ENCODE results near the gene TALDO1. TPM values are rescaled to one million over a fixed set of nuclear protein-coding genes. Genes with fewer than 3 reads are reported as not detected.

The TALDO1 gene
- total and polyA plus RNA-seq, 10 of the 15 experiments (the other 5 are each of a cell fraction or from before 2014, with no cell fraction given), result 121 to 302 (median 182) TPM

DNA sequence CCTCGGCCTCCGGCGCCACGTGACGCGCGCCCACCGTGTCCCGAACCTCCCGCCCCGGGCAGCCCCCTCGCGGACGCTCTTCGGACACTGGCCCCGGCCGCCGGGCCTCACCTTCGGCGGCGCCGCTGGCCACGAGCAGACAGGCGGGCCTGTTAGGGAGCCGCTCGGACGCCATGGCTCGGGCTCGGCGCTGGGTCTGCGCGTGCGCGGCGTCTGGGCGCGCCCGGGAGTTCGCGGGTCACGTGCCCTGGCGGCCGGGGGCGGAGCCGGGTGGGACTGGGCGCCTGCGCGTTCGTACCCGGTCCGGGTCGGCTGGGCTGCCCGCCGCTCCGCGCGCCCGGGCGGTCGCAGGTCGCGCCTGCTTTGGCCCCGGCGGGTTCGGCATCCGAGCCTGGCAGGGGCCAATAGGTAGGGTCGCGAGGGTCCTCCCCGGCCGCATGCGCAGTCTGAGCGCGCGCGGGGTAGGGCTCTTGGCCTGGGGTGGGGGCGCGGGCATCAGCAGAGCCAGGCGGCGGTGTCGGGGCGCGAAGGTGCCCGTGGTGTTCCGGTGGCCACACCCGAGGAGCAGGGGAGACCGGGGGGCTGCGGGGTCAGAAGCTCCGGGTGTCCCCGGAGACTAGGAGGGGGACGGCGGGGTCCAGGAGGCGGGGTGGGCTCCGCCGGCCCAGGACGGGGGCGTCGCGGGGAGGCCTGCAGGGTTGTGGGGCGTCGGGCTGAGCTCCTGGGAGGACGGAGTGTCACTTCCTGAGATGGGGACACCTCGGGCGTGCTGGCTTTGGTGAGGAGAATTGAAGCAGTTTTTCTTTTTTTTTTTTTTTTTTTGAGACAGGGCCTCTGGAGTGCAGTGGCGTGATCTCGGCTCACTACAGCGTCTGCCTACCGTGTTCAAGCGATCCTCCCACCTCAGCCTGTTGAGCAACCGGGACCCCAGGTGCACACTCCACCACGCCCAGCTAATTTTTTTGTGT is 30.3 kb downstream of the TALDO1 start, which contains the start of gene GATD1 (continued):
- no peak for TF ChIP-seq REST (IDR thresholded peaks at IDR 0.05; ENCODE audit: low read depth, low read length)
- TF ChIP-seq NR2F1 (conservative IDR thresholded peaks at IDR 0.05), result peak; percentile 76; the same call in 1 of the 2 replicates
- no peak for TF ChIP-seq IKZF2 (IDR thresholded peaks at IDR 0.05)
- no peak for TF ChIP-seq CUX1 (IDR thresholded peaks at IDR 0.05; ENCODE audit: insufficient replicate concordance, low read depth, low read length)
- TF ChIP-seq KAT2A (conservative IDR thresholded peaks at IDR 0.05; ENCODE audit: control insufficient read depth, low read depth, low read length), result no peak
- no peak for TF ChIP-seq CHD4 (IDR thresholded peaks at IDR 0.05)
- no peak for TF ChIP-seq KLF5 (IDR thresholded peaks at IDR 0.05; ENCODE audit: partially characterized antibody)
- TF ChIP-seq, protein P1, sequence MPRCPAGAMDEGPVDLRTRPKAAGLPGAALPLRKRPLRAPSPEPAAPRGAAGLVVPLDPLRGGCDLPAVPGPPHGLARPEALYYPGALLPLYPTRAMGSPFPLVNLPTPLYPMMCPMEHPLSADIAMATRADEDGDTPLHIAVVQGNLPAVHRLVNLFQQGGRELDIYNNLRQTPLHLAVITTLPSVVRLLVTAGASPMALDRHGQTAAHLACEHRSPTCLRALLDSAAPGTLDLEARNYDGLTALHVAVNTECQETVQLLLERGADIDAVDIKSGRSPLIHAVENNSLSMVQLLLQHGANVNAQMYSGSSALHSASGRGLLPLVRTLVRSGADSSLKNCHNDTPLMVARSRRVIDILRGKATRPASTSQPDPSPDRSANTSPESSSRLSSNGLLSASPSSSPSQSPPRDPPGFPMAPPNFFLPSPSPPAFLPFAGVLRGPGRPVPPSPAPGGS (IDR thresholded peaks at IDR 0.05; ENCODE audit: borderline replicate concordance, insufficient read depth, low read depth, low read length, poor library complexity, severe bottlenecking), result no peak
- TF ChIP-seq ZNF622 (IDR thresholded peaks at IDR 0.05), result no peak
- no peak for TF ChIP-seq SMAD1 (IDR thresholded peaks at IDR 0.05; ENCODE audit: low read depth, partially characterized antibody)
- TF ChIP-seq SMARCA5 (IDR thresholded peaks at IDR 0.05), result no peak
- TF ChIP-seq RB1 (IDR thresholded peaks at IDR 0.05; ENCODE audit: borderline replicate concordance), result peak; percentile 91; the same call in 1 of the 2 replicates
- TF ChIP-seq, protein P2, sequence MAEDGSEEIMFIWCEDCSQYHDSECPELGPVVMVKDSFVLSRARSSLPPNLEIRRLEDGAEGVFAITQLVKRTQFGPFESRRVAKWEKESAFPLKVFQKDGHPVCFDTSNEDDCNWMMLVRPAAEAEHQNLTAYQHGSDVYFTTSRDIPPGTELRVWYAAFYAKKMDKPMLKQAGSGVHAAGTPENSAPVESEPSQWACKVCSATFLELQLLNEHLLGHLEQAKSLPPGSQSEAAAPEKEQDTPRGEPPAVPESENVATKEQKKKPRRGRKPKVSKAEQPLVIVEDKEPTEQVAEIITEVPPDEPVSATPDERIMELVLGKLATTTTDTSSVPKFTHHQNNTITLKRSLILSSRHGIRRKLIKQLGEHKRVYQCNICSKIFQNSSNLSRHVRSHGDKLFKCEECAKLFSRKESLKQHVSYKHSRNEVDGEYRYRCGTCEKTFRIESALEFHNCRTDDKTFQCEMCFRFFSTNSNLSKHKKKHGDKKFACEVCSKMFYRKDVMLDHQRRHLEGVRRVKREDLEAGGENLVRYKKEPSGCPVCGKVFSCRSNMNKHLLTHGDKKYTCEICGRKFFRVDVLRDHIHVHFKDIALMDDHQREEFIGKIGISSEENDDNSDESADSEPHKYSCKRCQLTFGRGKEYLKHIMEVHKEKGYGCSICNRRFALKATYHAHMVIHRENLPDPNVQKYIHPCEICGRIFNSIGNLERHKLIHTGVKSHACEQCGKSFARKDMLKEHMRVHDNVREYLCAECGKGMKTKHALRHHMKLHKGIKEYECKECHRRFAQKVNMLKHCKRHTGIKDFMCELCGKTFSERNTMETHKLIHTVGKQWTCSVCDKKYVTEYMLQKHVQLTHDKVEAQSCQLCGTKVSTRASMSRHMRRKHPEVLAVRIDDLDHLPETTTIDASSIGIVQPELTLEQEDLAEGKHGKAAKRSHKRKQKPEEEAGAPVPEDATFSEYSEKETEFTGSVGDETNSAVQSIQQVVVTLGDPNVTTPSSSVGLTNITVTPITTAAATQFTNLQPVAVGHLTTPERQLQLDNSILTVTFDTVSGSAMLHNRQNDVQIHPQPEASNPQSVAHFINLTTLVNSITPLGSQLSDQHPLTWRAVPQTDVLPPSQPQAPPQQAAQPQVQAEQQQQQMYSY (CRISPR knock-in tag; IDR thresholded peaks at IDR 0.05), result 0 out of 2 replicates have a peak, but pooled peaks have one; percentile 11
- TF ChIP-seq MYB (IDR thresholded peaks at IDR 0.05; ENCODE audit: borderline replicate concordance, low read depth, low read length), result no peak

All from GM12878 (cell line).